ENCODE results near the gene SPNS2. TPM values are rescaled to one million over a fixed set of nuclear protein-coding genes. Genes with fewer than 3 reads are reported as not detected.

The SPNS2 gene
- polyA plus RNA-seq, 1 donor (not counting 4 experiments of a cell fraction or from before 2014, with no cell fraction given): 0.10 TPM

GRCh38 chr17:4585638-4585994 lies 86.9 kb downstream of the SPNS2 start:
- Histone ChIP-seq H3K4me2 (ENCODE audit: control insufficient read depth, extremely low read depth, insufficient read depth, low read depth, low read length) (no peak overlapping the region), H3K4me1 (ENCODE audit: control insufficient read depth, extremely low read depth, insufficient read depth, low read length) (no peaks in the 10 kb centered on the region), H3K36me3 (ENCODE audit: control insufficient read depth in 2 of 2, extremely low read depth in 1 of 2, insufficient read depth in 2 of 2, low read length in 2 of 2) (no peaks in the 10 kb centered on the region), H4K20me1 (ENCODE audit: control insufficient read depth, extremely low read depth, insufficient read depth, low read length) (no peaks in the 10 kb centered on the region), H3K9me1 (ENCODE audit: control insufficient read depth, extremely low read depth, insufficient read depth, low read length) (no peaks in the 10 kb centered on the region), H3K9me3 (ENCODE audit: control insufficient read depth, low read depth, low read length) (no peaks in the 10 kb centered on the region), H3K27ac (ENCODE audit: control insufficient read depth, insufficient read depth, low read length) (no peak overlapping the region), H2AFZ (ENCODE audit: control insufficient read depth, low read length) (no peak overlapping the region), H3K4me3 (ENCODE audit: control insufficient read depth in 2 of 3, extremely low read depth in 1 of 3, insufficient read depth in 2 of 3, low read depth in 1 of 3, low read length in 3 of 3) (no peak overlapping the region), H3K79me2 (ENCODE audit: control insufficient read depth, insufficient read depth, low read length) (no peaks in the 10 kb centered on the region), H3K9ac (ENCODE audit: control insufficient read depth, extremely low read depth, insufficient read depth, low read length) (no peak overlapping the region), H3K27me3 (ENCODE audit: control insufficient read depth, extremely low read depth, insufficient read depth, low read length) (peaks cover 79% of the 10 kb centered on the region)
- dilution Hi-C loops (cut with MboI; ENCODE audit: extremely low pct_ligation_motif_present, low sequenced_read_pairs): no loop called here
- FAIRE-seq (no peak), DNase-seq (ENCODE audit: low read depth, low spot score) (no peak)
- TF ChIP-seq, protein P1, sequence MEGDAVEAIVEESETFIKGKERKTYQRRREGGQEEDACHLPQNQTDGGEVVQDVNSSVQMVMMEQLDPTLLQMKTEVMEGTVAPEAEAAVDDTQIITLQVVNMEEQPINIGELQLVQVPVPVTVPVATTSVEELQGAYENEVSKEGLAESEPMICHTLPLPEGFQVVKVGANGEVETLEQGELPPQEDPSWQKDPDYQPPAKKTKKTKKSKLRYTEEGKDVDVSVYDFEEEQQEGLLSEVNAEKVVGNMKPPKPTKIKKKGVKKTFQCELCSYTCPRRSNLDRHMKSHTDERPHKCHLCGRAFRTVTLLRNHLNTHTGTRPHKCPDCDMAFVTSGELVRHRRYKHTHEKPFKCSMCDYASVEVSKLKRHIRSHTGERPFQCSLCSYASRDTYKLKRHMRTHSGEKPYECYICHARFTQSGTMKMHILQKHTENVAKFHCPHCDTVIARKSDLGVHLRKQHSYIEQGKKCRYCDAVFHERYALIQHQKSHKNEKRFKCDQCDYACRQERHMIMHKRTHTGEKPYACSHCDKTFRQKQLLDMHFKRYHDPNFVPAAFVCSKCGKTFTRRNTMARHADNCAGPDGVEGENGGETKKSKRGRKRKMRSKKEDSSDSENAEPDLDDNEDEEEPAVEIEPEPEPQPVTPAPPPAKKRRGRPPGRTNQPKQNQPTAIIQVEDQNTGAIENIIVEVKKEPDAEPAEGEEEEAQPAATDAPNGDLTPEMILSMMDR (optimal IDR thresholded peaks at IDR 0.05 in 1 of 3, IDR thresholded peaks at IDR 0.05 in 1 of 3, conservative IDR thresholded peaks at IDR 0.05 in 1 of 3; ENCODE audit: extremely low read depth in 1 of 3, insufficient read depth in 2 of 3, low read length in 3 of 3): no peak
- no peak for TF ChIP-seq EZH2 (IDR thresholded peaks at IDR 0.05; ENCODE audit: low read length)

DNA sequence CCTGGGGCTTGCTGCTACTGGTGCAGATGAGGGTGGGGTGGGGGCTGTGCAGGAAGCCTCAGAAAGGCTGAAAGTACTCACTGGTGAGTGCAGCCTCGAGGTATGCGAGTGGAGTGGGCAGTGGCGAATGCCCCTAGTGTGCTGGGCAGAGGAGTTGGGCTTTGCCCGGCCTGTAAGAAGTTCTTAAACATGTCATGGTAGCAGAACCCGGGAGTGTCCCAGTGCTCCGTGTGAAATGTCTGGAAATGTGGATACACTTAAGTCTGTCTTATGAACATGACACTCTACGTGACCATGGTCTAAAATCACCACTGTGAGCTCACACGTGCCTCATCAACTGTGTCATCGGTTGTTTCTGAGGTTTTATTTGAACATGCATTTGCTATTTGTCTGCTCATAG lies 87.4 kb downstream of the SPNS2 start:
- no peak overlapping the region for H3K4me2 ChIP-seq (ENCODE audit: control insufficient read depth, extremely low read depth, insufficient read depth, low read depth, low read length)
- TF ChIP-seq, protein P1 (optimal IDR thresholded peaks at IDR 0.05 in 1 of 3, IDR thresholded peaks at IDR 0.05 in 1 of 3, conservative IDR thresholded peaks at IDR 0.05 in 1 of 3; ENCODE audit: extremely low read depth in 1 of 3, insufficient read depth in 2 of 3, low read length in 3 of 3): no peak
- TF ChIP-seq EZH2 (IDR thresholded peaks at IDR 0.05; ENCODE audit: low read length): no peak
- DNase-seq (ENCODE audit: low read depth, low spot score) (no peak), FAIRE-seq (no peak)
- no peaks in the 10 kb centered on the region for H3K9me3 ChIP-seq (ENCODE audit: control insufficient read depth, low read depth, low read length)
- no peaks in the 10 kb centered on the region for H3K4me1 ChIP-seq (ENCODE audit: control insufficient read depth, extremely low read depth, insufficient read depth, low read length)
- no peaks in the 10 kb centered on the region for H3K79me2 ChIP-seq (ENCODE audit: control insufficient read depth, insufficient read depth, low read length)
- no peak overlapping the region for H3K9ac ChIP-seq (ENCODE audit: control insufficient read depth, extremely low read depth, insufficient read depth, low read length)
- H3K27ac ChIP-seq (ENCODE audit: control insufficient read depth, insufficient read depth, low read length): no peak overlapping the region
- H2AFZ ChIP-seq (ENCODE audit: control insufficient read depth, low read length): no peak overlapping the region
- no peaks in the 10 kb centered on the region for H4K20me1 ChIP-seq (ENCODE audit: control insufficient read depth, extremely low read depth, insufficient read depth, low read length)
- no peak overlapping the region for H3K4me3 ChIP-seq (ENCODE audit: control insufficient read depth in 2 of 3, extremely low read depth in 1 of 3, insufficient read depth in 2 of 3, low read depth in 1 of 3, low read length in 3 of 3)
- H3K36me3 ChIP-seq (ENCODE audit: control insufficient read depth in 2 of 2, extremely low read depth in 1 of 2, insufficient read depth in 2 of 2, low read length in 2 of 2): no peaks in the 10 kb centered on the region
- dilution Hi-C loops (cut with MboI; ENCODE audit: extremely low pct_ligation_motif_present, low sequenced_read_pairs): no loop called here
- no peaks in the 10 kb centered on the region for H3K9me1 ChIP-seq (ENCODE audit: control insufficient read depth, extremely low read depth, insufficient read depth, low read length)
- H3K27me3 ChIP-seq (ENCODE audit: control insufficient read depth, extremely low read depth, insufficient read depth, low read length): peaks cover 83% of the 10 kb centered on the region
